ENCODE data around the gene MEF2B. TPM values are rescaled to one million over a fixed set of nuclear protein-coding genes. Genes with fewer than 3 reads are reported as not detected.
A peak's percentile ranks its signal among the peaks of the same experiment; 100 is the strongest.

MEF2B gene
- total and polyA plus RNA-seq, 2 experiments from 2014 or later = 7.4 to 8.3 TPM

DNA sequence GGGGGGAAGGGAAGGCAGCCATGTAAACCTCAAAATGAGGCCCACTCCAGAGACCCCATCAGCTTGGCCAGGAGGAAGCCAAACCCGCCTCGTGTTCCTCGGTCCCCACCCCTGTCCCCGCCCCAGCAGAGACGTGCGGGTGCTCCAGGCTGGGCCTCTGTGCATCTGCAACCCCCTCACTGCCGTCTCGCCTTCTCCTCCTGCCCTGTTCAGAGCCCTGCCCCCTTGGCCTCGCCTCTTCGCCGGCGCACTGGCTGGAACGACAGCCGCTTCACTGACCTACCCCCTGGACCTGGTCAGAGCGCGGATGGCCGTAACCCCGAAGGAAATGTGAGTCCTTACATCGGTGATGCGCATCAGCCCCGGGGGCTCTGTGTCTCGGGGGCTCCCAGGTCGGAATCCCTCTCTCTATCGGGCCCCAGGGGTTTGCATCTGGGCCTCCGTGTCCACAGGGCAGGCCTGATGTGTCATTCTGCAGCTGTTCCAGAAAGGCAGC, 64.0 kb downstream of the MEF2B start (continued):
- TF ChIP-seq, protein P1, sequence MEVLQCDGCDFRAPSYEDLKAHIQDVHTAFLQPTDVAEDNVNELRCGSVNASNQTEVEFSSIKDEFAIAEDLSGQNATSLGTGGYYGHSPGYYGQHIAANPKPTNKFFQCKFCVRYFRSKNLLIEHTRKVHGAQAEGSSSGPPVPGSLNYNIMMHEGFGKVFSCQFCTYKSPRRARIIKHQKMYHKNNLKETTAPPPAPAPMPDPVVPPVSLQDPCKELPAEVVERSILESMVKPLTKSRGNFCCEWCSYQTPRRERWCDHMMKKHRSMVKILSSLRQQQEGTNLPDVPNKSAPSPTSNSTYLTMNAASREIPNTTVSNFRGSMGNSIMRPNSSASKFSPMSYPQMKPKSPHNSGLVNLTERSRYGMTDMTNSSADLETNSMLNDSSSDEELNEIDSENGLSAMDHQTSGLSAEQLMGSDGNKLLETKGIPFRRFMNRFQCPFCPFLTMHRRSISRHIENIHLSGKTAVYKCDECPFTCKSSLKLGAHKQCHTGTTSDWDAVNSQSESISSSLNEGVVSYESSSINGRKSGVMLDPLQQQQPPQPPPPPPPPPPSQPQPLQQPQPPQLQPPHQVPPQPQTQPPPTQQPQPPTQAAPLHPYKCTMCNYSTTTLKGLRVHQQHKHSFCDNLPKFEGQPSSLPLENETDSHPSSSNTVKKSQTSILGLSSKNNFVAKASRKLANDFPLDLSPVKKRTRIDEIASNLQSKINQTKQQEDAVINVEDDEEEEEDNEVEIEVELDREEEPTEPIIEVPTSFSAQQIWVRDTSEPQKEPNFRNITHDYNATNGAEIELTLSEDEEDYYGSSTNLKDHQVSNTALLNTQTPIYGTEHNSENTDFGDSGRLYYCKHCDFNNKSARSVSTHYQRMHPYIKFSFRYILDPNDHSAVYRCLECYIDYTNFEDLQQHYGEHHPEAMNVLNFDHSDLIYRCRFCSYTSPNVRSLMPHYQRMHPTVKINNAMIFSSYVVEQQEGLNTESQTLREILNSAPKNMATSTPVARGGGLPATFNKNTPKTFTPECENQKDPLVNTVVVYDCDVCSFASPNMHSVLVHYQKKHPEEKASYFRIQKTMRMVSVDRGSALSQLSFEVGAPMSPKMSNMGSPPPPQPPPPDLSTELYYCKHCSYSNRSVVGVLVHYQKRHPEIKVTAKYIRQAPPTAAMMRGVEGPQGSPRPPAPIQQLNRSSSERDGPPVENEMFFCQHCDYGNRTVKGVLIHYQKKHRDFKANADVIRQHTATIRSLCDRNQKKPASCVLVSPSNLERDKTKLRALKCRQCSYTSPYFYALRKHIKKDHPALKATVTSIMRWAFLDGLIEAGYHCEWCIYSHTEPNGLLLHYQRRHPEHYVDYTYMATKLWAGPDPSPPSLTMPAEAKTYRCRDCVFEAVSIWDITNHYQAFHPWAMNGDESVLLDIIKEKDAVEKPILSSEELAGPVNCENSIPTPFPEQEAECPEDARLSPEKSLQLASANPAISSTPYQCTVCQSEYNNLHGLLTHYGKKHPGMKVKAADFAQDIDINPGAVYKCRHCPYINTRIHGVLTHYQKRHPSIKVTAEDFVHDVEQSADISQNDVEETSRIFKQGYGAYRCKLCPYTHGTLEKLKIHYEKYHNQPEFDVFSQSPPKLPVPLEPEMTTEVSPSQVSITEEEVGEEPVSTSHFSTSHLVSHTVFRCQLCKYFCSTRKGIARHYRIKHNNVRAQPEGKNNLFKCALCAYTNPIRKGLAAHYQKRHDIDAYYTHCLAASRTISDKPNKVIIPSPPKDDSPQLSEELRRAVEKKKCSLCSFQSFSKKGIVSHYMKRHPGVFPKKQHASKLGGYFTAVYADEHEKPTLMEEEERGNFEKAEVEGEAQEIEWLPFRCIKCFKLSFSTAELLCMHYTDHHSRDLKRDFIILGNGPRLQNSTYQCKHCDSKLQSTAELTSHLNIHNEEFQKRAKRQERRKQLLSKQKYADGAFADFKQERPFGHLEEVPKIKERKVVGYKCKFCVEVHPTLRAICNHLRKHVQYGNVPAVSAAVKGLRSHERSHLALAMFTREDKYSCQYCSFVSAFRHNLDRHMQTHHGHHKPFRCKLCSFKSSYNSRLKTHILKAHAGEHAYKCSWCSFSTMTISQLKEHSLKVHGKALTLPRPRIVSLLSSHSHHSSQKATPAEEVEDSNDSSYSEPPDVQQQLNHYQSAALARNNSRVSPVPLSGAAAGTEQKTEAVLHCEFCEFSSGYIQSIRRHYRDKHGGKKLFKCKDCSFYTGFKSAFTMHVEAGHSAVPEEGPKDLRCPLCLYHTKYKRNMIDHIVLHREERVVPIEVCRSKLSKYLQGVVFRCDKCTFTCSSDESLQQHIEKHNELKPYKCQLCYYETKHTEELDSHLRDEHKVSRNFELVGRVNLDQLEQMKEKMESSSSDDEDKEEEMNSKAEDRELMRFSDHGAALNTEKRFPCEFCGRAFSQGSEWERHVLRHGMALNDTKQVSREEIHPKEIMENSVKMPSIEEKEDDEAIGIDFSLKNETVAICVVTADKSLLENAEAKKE (CRISPR knock-in tag; IDR thresholded peaks at IDR 0.05) = no peak

- H3K36me3 ChIP-seq (ENCODE audit: insufficient read depth) = no peaks in the 10 kb centered on the region
- H2AFZ ChIP-seq = peak overlapping the region; percentile 82; the same call in 1 of the 2 replicates
- 0 out of 2 replicates have a peak, but pooled peaks cover 17% of the 10 kb centered on the region for H3F3A ChIP-seq (replicated peaks; ENCODE audit: low read depth)
- H3K9me3 Mint-ChIP-seq = no peaks in the 10 kb centered on the region
- no peaks in the 10 kb centered on the region for H3K9me2 ChIP-seq (ENCODE audit: insufficient read depth)
- peak overlapping the region; percentile 93 for H3K27ac ChIP-seq (ENCODE audit: low read depth)
- peak overlapping the region; percentile 89 for H3K4me3 Mint-ChIP-seq
- H3K4me1 ChIP-seq (ENCODE audit: insufficient read depth) = peaks cover 18% of the 10 kb centered on the region
- TF ChIP-seq ZNF331 (CRISPR knock-in tag; IDR thresholded peaks at IDR 0.05; ENCODE audit: low read depth) (no peak), JUNB (IDR thresholded peaks at IDR 0.05; ENCODE audit: unreplicated experiment) (peak; percentile 7), POLR2AphosphoS5 (IDR thresholded peaks at IDR 0.05; ENCODE audit: low read depth) (peak; percentile 98)
- TF ChIP-seq, protein P1 (CRISPR knock-in tag; IDR thresholded peaks at IDR 0.05) = no peak
- TF ChIP-seq, protein P2, sequence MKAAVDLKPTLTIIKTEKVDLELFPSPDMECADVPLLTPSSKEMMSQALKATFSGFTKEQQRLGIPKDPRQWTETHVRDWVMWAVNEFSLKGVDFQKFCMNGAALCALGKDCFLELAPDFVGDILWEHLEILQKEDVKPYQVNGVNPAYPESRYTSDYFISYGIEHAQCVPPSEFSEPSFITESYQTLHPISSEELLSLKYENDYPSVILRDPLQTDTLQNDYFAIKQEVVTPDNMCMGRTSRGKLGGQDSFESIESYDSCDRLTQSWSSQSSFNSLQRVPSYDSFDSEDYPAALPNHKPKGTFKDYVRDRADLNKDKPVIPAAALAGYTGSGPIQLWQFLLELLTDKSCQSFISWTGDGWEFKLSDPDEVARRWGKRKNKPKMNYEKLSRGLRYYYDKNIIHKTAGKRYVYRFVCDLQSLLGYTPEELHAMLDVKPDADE (IDR thresholded peaks at IDR 0.05) = 0 out of 2 replicates have a peak, but pooled peaks have one; percentile 50
- DNase-seq (ENCODE audit: low spot score) (peak; percentile 96), ATAC-seq (peak; percentile 86)
- no peaks in the 10 kb centered on the region; the same call in 1 of the 2 replicates for H4K20me1 ChIP-seq (replicated peaks; ENCODE audit: insufficient read depth)
- no peaks in the 10 kb centered on the region; the same call in 1 of the 2 replicates for H3K27me3 ChIP-seq (ENCODE audit: insufficient read depth)
- H3K27me3 Mint-ChIP-seq (ENCODE audit: insufficient read depth, low read depth, poor library complexity) = peaks cover 27% of the 10 kb centered on the region
- peak overlapping the region; percentile 82 for H3K4me2 ChIP-seq
- peaks cover 20% of the 10 kb centered on the region for H3K4me1 Mint-ChIP-seq
- H3K36me3 Mint-ChIP-seq (ENCODE audit: low read depth) = peaks cover 7% of the 10 kb centered on the region; the same call in 1 of the 3 replicates
- H3K4me3 ChIP-seq = peak overlapping the region; percentile 78
- H3K27ac Mint-ChIP-seq = peak overlapping the region; percentile 98
- no peaks in the 10 kb centered on the region for H3K79me2 ChIP-seq (replicated peaks; ENCODE audit: insufficient read depth)
These were observed 64.6 kb downstream of the MEF2B start for GRCh38 chr19:19105365-19106055.
